Hepatocyte (in vitro differentiated cells): ENCODE results near the gene RAP1A. TPM values are rescaled to one million over a fixed set of nuclear protein-coding genes. Genes with fewer than 3 reads are reported as not detected.

ENCODE experiments used
- DNase-seq: peaks from one replicate; pipeline ENCODE4 v3.0.0-alpha.2; 2016; ENCODE audit warnings: low spot score
- H2AFZ ChIP-seq: fragments of 200-600 bp; sonication (generic); 2 replicates; pipeline ENCODE4 v1.6.0; 2016; ENCODE audit warnings: antibody characterized with exemption, mild to moderate bottlenecking
- H3K27ac ChIP-seq: fragments of 200-600 bp; sonication (generic); 2 replicates; pipeline ENCODE4 v1.5.1; 2016; ENCODE audit warnings: mild to moderate bottlenecking
- H3K27me3 ChIP-seq: fragments of 200-600 bp; sonication (generic); 2 replicates; pipeline ENCODE4 v1.6.1; 2016
- H3K36me3 ChIP-seq: fragments of 200-600 bp; sonication (generic); replicated peaks from 2 replicates; pipeline ENCODE4 v1.5.1; 2016; ENCODE audit warnings: low read depth; ENCODE audit not compliant: insufficient read depth
- H3K4me1 ChIP-seq: fragments of 200-600 bp; sonication (generic); 2 replicates; pipeline ENCODE4 v1.5.1; 2016; ENCODE audit warnings: mild to moderate bottlenecking, moderate library complexity; ENCODE audit not compliant: insufficient read depth
- H3K4me2 ChIP-seq: fragments of 200-600 bp; sonication (generic); 2 replicates; pipeline ENCODE4 v1.6.0; 2016
- H3K4me3 ChIP-seq: fragments of 200-600 bp; sonication (generic); 2 replicates; pipeline ENCODE4 v1.5.1; 2016; ENCODE audit warnings: mild to moderate bottlenecking
- H3K79me2 ChIP-seq: fragments of 200-600 bp; sonication (generic); 2 replicates; pipeline ENCODE4 v1.6.0; 2017; ENCODE audit warnings: mild to moderate bottlenecking
- H3K9me2 ChIP-seq: fragments of 200-600 bp; sonication (generic); replicated peaks from 2 replicates; pipeline ENCODE4 v1.6.0; 2017; ENCODE audit warnings: mild to moderate bottlenecking; ENCODE audit not compliant: insufficient read depth
- H3K9me3 ChIP-seq: fragments of 200-600 bp; sonication (generic); 2 replicates; pipeline ENCODE4 v1.5.1; 2016; ENCODE audit warnings: low read depth, mild to moderate bottlenecking
- H4K20me1 ChIP-seq: fragments of 200-600 bp; sonication (generic); 2 replicates; pipeline ENCODE4 v1.6.0; 2016; ENCODE audit warnings: mild to moderate bottlenecking; ENCODE audit not compliant: insufficient read depth, poor library complexity, severe bottlenecking
- EZH2 ChIP-seq: fragments of 200-600 bp; sonication (generic); IDR thresholded peaks from 2 replicates; pipeline ENCODE4 v1.6.1; 2016; ENCODE audit warnings: antibody characterized with exemption, mild to moderate bottlenecking, borderline replicate concordance
- EZH2phosphoT487 ChIP-seq: fragments of 200-600 bp; sonication (generic); IDR thresholded peaks from one replicate; pipeline ENCODE4 v1.6.1; 2018; ENCODE audit warnings: antibody characterized with exemption, mild to moderate bottlenecking, low read depth, moderate library complexity; ENCODE audit not compliant: unreplicated experiment, severe bottlenecking
- WGBS: methylation state at CpG from one replicate; pipeline ENCODE4 v1.1.6; 2016; ENCODE audit warnings: low lambda C conversion rate; ENCODE audit errors: missing lambda C conversion rate; 5-methylcytosine and 5-hydroxymethylcytosine counted together
- polyA plus RNA-seq: library from polyadenylated mRNA; unstranded; fragments of >200 nt; fragmentation: Nextera tagmentation; extraction: Ambion mirVana; gene quantifications from 2 replicates; pipeline ENCODE4 v1.2.1, GENCODE V29; 2016
- total RNA-seq: library from RNA; depleted of rRNA; stranded (reverse); fragments of >200 nt; gene quantifications from 2 replicates; pipeline ENCODE4 v1.2.3, GENCODE V29; 2014
- TF ChIP-seq, protein P1 (sequence below): fragments of 200-600 bp; sonication (generic); IDR thresholded peaks from 2 replicates; pipeline ENCODE4 v1.5.1; 2016; ENCODE audit warnings: antibody characterized with exemption, mild to moderate bottlenecking; ENCODE audit not compliant: poor library complexity

Gene RAP1A
- total and polyA plus RNA-seq, 2 experiments from 2014 or later: 48.8 to 49.6 TPM

DNA sequence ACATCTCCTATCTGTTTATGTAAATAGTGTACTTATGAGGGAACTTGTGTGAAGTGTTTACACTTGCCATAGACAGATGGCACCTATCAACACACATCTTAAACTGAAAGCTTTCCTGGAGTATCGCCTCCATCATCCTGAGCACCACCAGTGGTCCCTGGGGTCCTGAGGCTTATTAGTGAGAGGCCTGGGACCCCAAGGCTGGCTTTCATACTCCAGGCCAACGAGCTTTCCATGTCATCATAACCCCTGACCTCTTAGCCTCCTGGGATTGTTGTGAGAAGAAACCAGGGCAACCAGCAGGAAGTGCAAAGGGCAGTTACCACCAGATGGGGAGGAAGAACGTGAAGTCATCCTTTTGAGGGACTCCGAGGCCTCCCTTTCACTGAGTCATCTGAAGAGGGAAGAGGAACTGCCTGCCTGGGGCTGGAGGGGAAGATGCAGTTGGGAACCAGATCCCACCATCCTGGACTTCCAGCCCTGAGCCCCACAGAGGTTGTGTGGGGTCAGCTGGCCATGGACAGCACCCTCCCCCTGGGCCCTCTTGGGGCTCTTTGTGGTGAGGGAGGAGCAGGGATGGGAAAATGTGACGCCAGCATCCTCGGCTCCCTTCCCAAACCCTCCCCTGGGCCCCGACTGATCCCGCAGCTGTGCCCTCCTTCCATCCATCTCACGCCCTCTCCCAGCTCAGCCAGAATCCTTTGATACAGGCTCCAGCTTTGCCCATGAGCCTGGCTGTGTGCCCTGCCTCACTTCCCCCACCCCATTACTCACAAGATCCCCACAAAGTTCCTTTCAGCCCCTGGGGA lies 113.8 kb downstream of the RAP1A start:
- Histone ChIP-seq H2AFZ (no peak overlapping the region), H3K4me3 (no peak overlapping the region), H3K79me2 (peaks cover 5% of the 10 kb centered on the region), H3K4me2 (no peak overlapping the region), H3K27me3 (peaks cover 5% of the 10 kb centered on the region), H3K4me1 (peaks cover 22% of the 10 kb centered on the region), H3K27ac (peak overlapping the region; percentile 60), H3K9me2 (no peaks in the 10 kb centered on the region), H3K9me3 (no peaks in the 10 kb centered on the region), H4K20me1 (peaks cover 4% of the 10 kb centered on the region), H3K36me3 (no peaks in the 10 kb centered on the region)
- peak; percentile 47 for DNase-seq
- 68% methylated on average over 9 of the region's 9 CpGs for WGBS
- TF ChIP-seq EZH2phosphoT487 (no peak), EZH2 (no peak)
- TF ChIP-seq, protein P1, sequence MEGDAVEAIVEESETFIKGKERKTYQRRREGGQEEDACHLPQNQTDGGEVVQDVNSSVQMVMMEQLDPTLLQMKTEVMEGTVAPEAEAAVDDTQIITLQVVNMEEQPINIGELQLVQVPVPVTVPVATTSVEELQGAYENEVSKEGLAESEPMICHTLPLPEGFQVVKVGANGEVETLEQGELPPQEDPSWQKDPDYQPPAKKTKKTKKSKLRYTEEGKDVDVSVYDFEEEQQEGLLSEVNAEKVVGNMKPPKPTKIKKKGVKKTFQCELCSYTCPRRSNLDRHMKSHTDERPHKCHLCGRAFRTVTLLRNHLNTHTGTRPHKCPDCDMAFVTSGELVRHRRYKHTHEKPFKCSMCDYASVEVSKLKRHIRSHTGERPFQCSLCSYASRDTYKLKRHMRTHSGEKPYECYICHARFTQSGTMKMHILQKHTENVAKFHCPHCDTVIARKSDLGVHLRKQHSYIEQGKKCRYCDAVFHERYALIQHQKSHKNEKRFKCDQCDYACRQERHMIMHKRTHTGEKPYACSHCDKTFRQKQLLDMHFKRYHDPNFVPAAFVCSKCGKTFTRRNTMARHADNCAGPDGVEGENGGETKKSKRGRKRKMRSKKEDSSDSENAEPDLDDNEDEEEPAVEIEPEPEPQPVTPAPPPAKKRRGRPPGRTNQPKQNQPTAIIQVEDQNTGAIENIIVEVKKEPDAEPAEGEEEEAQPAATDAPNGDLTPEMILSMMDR: no peak

DNA sequence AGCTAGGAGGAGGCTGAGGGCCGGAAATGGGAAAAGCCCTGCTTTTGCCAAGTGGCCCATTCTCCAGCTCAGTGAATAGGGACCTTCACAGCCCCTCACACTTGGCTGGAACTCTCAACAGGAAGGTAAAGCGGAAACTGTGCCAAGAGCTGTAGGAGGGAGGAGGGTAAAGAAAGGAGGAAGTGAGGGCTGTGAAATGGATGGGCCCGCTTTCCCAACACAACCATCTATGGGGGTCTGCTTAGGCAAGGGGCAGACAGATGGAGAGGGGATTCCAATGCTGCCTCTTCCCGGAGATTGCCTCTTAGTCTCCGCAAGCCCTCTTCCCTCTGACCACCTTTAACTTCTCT lies 114.4 kb downstream of the RAP1A start:
- Histone ChIP-seq H3K4me2 (no peak overlapping the region), H3K27ac (peak overlapping the region; percentile 60), H4K20me1 (peaks cover 4% of the 10 kb centered on the region), H2AFZ (no peak overlapping the region), H3K79me2 (peaks cover 5% of the 10 kb centered on the region), H3K36me3 (no peaks in the 10 kb centered on the region), H3K4me1 (peaks cover 22% of the 10 kb centered on the region), H3K9me2 (no peaks in the 10 kb centered on the region), H3K27me3 (peaks cover 5% of the 10 kb centered on the region), H3K4me3 (no peak overlapping the region), H3K9me3 (no peaks in the 10 kb centered on the region)
- 96% methylated on average over 5 of the region's 5 CpGs for WGBS
- no peak for DNase-seq
- TF ChIP-seq, protein P1: no peak
- no peak for TF ChIP-seq EZH2
- TF ChIP-seq EZH2phosphoT487: no peak

DNA sequence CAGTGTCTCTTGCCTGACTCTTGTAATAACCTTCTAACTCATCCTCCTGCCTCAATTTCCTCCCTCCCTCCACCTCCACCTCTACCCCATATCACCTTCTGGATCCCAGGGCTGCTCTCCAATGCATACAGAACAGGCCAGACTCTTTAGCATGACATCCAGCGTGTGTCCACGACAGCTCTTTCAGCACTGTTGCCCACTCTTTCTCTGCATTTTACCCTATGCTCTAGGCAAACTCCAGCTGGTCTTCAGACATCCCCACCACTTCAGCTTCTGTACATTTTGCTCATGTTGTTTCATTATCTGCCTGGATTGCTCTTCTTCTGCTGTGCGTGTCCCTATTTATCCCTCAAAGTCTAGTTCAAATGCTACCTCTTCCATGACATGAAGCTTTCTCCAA lies 114.8 kb downstream of the RAP1A start:
- Histone ChIP-seq H3K4me3 (no peak overlapping the region), H3K36me3 (no peaks in the 10 kb centered on the region), H3K9me3 (no peaks in the 10 kb centered on the region), H3K4me1 (peaks cover 22% of the 10 kb centered on the region), H3K9me2 (no peaks in the 10 kb centered on the region), H3K27me3 (peaks cover 5% of the 10 kb centered on the region), H3K79me2 (peaks cover 5% of the 10 kb centered on the region), H3K4me2 (no peak overlapping the region), H4K20me1 (peaks cover 4% of the 10 kb centered on the region), H3K27ac (no peak overlapping the region), H2AFZ (no peak overlapping the region)
- no peak for DNase-seq
- WGBS: 95% methylated on average over 3 of the region's 3 CpGs
- no peak for TF ChIP-seq EZH2phosphoT487
- TF ChIP-seq EZH2: no peak
- TF ChIP-seq, protein P1: no peak
